ENCODE measurements around the gene DMRT3. TPM values are rescaled to one million over a fixed set of nuclear protein-coding genes. Genes with fewer than 3 reads are reported as not detected.

The DMRT3 gene
- total RNA-seq, 1 donor from 2014 or later = 0.16 TPM

GRCh38 chr9:970151-970996 lies 6.1 kb upstream of the DMRT3 start:
- DNase-seq = no peak

- DNase-seq = no peak
These were observed 4.5 kb upstream of the DMRT3 start for GRCh38 chr9:971901-972500.

- DNase-seq = no peak
These were observed 3.8 kb upstream of the DMRT3 start for GRCh38 chr9:972501-973294.

GRCh38 chr9:973295-973834 lies 3.1 kb upstream of the DMRT3 start:
- no peak for DNase-seq

- DNase-seq = no peak
These were observed 2.1 kb upstream of the DMRT3 start for GRCh38 chr9:974031-974995.

- no peak for DNase-seq
These were observed 1.3 kb upstream of the DMRT3 start for GRCh38 chr9:974996-975739.

GRCh38 chr9:975740-976257 lies 656 bp upstream of the DMRT3 start:
- no peak for DNase-seq

GRCh38 chr9:976943-977837 lies 735 bp downstream of the DMRT3 start:
- DNase-seq = no peak

- no peak for DNase-seq
These were observed 1.7 kb downstream of the DMRT3 start for GRCh38 chr9:977838-978830.

- DNase-seq = no peak
These were observed 3.5 kb downstream of the DMRT3 start for GRCh38 chr9:979983-980382.

GRCh38 chr9:980640-981039 lies 4.2 kb downstream of the DMRT3 start:
- no peak for DNase-seq

- DNase-seq = no peak
These were observed 5.0 kb downstream of the DMRT3 start for GRCh38 chr9:981491-981898.

- no peak for DNase-seq
These were observed 6.2 kb downstream of the DMRT3 start for GRCh38 chr9:982394-983230.

GRCh38 chr9:994005-994404 lies 17.6 kb downstream of the DMRT3 start:
- no peak for DNase-seq

- no peak for DNase-seq
These were observed 18.7 kb downstream of the DMRT3 start for GRCh38 chr9:995192-995591.

- DNase-seq = no peak
These were observed 19.3 kb downstream of the DMRT3 start for GRCh38 chr9:995781-996180.
